ENCODE results near the gene SATL1. TPM values are rescaled to one million over a fixed set of nuclear protein-coding genes. Genes with fewer than 3 reads are reported as not detected.

Gene SATL1
- total and polyA plus RNA-seq, 9 donors: 0.02 to 0.10 TPM; not detected in 7

DNA sequence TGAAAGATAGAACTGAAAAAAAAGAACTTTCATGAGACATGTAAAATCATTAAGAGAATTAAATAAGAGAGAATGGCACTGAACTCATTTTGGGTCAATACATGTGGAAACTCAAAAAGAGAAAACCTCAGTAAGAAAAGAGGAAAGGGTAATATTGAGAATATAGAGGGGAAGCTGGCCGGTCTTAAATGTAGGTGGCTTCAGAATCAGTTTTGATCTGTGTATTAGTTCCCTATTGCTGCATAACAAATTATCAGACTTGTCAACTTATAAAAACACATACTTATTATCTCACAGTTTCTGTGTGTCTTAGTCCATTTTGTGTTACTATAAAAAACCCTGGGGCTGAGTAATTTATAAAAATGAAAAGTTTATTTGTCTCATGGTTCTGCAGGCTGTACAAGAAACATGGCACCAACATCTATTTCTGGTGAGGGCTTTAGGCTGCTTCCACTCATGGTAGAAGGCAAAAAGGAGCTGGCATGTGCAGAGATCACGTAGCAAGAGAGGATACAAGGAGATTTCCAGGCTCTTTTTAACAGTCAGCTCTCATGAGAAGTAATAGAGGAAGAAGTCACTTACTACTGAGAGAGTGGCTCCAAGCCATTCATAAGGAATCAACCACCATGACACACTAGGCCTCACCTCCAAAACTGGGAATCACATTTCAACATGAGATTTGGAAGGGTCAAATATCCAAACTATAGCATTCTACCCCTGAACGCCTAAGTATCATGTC, 29.6 kb downstream of the SATL1 start:
- intact Hi-C loops (cut with DNase I): no loop called here
- DNase-seq: no peak
- H3K36me3 ChIP-seq: no peaks in the 10 kb centered on the region
- no peaks in the 10 kb centered on the region for H3K27me3 ChIP-seq
- TF ChIP-seq, protein P1, sequence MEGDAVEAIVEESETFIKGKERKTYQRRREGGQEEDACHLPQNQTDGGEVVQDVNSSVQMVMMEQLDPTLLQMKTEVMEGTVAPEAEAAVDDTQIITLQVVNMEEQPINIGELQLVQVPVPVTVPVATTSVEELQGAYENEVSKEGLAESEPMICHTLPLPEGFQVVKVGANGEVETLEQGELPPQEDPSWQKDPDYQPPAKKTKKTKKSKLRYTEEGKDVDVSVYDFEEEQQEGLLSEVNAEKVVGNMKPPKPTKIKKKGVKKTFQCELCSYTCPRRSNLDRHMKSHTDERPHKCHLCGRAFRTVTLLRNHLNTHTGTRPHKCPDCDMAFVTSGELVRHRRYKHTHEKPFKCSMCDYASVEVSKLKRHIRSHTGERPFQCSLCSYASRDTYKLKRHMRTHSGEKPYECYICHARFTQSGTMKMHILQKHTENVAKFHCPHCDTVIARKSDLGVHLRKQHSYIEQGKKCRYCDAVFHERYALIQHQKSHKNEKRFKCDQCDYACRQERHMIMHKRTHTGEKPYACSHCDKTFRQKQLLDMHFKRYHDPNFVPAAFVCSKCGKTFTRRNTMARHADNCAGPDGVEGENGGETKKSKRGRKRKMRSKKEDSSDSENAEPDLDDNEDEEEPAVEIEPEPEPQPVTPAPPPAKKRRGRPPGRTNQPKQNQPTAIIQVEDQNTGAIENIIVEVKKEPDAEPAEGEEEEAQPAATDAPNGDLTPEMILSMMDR (IDR thresholded peaks at IDR 0.05): no peak
- TF ChIP-seq EP300 (IDR thresholded peaks at IDR 0.05): no peak
- TF ChIP-seq POLR2A (IDR thresholded peaks at IDR 0.05): no peak
- no peak overlapping the region for H3K4me3 ChIP-seq
- no peak overlapping the region for H3K27ac ChIP-seq
- no peaks in the 10 kb centered on the region for H3K9me3 ChIP-seq
- H3K4me1 ChIP-seq (ENCODE audit: insufficient read depth): no peaks in the 10 kb centered on the region
- WGBS, 3 donors: 64 to 74% (median 72%) methylated on average over 3 of the region's 3 CpGs

DNA sequence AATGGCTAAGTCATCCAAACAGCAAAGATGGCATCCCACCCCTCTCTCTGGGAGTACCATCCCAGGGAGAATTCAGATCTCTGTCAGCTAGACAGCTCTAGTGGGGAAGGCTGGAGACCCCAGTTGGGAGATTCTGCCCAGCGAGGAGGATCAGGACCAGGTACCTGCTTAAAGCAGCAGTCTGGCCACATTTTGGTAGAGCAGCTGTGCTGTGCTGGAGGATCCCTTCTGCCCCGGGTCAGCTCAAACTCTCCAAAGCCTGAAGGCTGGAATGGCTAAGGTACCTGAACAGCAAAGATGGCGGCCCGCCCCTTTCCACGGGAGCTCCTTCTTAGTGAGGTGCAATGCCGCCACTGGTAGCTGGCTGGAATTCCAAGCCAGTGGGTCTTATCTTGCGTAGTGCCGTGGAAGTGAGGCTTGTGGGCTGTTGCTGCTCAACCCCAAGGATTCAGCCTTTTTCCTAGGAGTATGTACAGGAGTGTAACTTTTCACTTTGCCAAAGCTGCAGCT, 40.1 kb downstream of the SATL1 start:
- Histone ChIP-seq H3K4me1 (ENCODE audit: insufficient read depth) (no peaks in the 10 kb centered on the region), H3K4me3 (no peak overlapping the region), H3K9me3 (no peaks in the 10 kb centered on the region), H3K27ac (no peak overlapping the region), H3K27me3 (no peaks in the 10 kb centered on the region), H3K36me3 (no peaks in the 10 kb centered on the region)
- TF ChIP-seq, protein P1 (IDR thresholded peaks at IDR 0.05): no peak
- TF ChIP-seq EP300 (IDR thresholded peaks at IDR 0.05): no peak
- no peak for TF ChIP-seq POLR2A (IDR thresholded peaks at IDR 0.05)
- intact Hi-C loops (cut with DNase I): no loop called here
- DNase-seq: no peak
- 82 to 89% (median 83%) methylated on average over 8 of the region's 8 CpGs for WGBS, 3 donors

DNA sequence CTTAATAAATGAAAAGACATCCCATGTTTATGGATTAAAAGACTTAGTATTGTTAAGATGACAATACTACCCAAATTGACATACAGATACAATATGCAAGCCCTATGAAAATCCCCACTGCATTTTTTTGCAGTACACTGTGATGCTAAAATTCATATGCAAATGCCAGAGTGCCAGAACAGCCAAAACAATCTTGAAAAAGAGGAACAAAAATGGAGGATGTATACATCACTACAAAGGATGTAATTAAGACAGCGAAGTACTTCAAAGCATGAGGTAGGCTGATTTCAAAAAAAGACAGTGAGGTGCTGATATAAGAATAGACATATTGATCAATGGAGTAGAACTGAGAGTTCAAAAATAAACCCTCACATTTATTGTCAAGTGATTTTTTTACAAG, 47.3 kb downstream of the SATL1 start:
- no peak for DNase-seq
- no peak overlapping the region for H3K4me3 ChIP-seq
- H3K9me3 ChIP-seq: no peaks in the 10 kb centered on the region
- H3K27ac ChIP-seq: no peak overlapping the region
- H3K4me1 ChIP-seq (ENCODE audit: insufficient read depth): no peaks in the 10 kb centered on the region
- H3K27me3 ChIP-seq: no peaks in the 10 kb centered on the region
- 58 to 76% (median 60%) methylated on average over 1 of the region's 1 CpG for WGBS, 3 donors
- no peaks in the 10 kb centered on the region for H3K36me3 ChIP-seq
- intact Hi-C loops (cut with DNase I): no loop called here
- TF ChIP-seq EP300 (IDR thresholded peaks at IDR 0.05): no peak
- no peak for TF ChIP-seq POLR2A (IDR thresholded peaks at IDR 0.05)
- TF ChIP-seq, protein P1 (IDR thresholded peaks at IDR 0.05): no peak

DNA sequence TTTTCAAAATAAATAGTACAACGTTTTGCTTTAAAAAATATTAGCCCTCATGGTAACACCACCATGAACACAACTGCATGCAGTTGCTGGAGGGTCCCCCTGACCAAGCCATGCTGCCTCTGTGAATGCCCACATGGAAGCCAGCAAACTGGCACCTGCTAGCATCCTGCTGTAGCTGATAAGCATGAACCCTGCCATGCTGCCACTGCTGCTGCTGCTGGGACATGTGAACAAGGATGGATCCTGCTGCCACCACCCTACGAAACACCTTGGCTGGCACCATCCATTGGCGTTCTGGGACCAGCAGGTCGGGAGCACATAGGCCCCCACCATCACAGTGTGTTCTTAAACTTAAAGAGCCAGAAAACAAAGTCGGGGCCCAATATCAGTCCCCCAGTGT, 83.9 kb downstream of the SATL1 start:
- intact Hi-C loops (cut with DNase I): no loop called here
- H3K27ac ChIP-seq: no peak overlapping the region
- TF ChIP-seq, protein P1 (IDR thresholded peaks at IDR 0.05): no peak
- TF ChIP-seq EP300 (IDR thresholded peaks at IDR 0.05): no peak
- TF ChIP-seq POLR2A (IDR thresholded peaks at IDR 0.05): no peak

More for the DNA sequence above, 83.9 kb downstream of the SATL1 start:
- Histone ChIP-seq H3K9me3 (no peaks in the 10 kb centered on the region), H3K4me1 (ENCODE audit: insufficient read depth) (no peaks in the 10 kb centered on the region), H3K27me3 (no peaks in the 10 kb centered on the region), H3K36me3 (no peaks in the 10 kb centered on the region), H3K4me3 (no peak overlapping the region)
- WGBS, 3 donors: 60 to 73% (median 63%) methylated on average over 5 of the region's 5 CpGs
- no peak for DNase-seq

Data from ovary (tissue), 9 donors.